ENCODE data around the gene SLC9A5. TPM values are rescaled to one million over a fixed set of nuclear protein-coding genes. Genes with fewer than 3 reads are reported as not detected.

The SLC9A5 gene
- total RNA-seq, 2 experiments from 2014 or later: 2.7 to 4.2 TPM

GRCh38 chr16:67287960-67288359 is 39.2 kb downstream of the SLC9A5 start:
- Histone ChIP-seq H2AFZ (ENCODE audit: low read length) (no peak overlapping the region), H3K4me1 (ENCODE audit: insufficient read depth, low read length, poor library complexity, severe bottlenecking) (no peaks in the 10 kb centered on the region), H3K4me2 (ENCODE audit: low read length) (no peak overlapping the region), H3K9me3 (ENCODE audit: low read length) (no peaks in the 10 kb centered on the region), H4K20me1 (ENCODE audit: insufficient read depth, low read length) (no peaks in the 10 kb centered on the region), H3K4me3 (ENCODE audit: low read depth, low read length, poor library complexity, severe bottlenecking) (no peak overlapping the region), H3K36me3 (ENCODE audit: insufficient read depth, low read length) (no peaks in the 10 kb centered on the region), H3K9me2 (ENCODE audit: insufficient read depth, low read length) (no peaks in the 10 kb centered on the region), H3K79me2 (ENCODE audit: insufficient read depth, low read depth, low read length) (no peaks in the 10 kb centered on the region), H3K27ac (ENCODE audit: low read depth, low read length, poor library complexity, severe bottlenecking) (no peak overlapping the region)
- TF ChIP-seq EZH2phosphoT487 (IDR thresholded peaks at IDR 0.05; ENCODE audit: borderline replicate concordance, low read depth, low read length): no peak
- no peak for TF ChIP-seq CTCF (conservative IDR thresholded peaks at IDR 0.05; ENCODE audit: low read length)
- ChIA-PET POLR2A (no interaction called here), CTCF (ENCODE audit: unreplicated experiment) (no interaction called here)
- no TSS peak for BruUV-seq (replicated peaks)
- DNase-seq (ENCODE audit: low spot score): no peak
- intact Hi-C loops (cut with micrococcal nuclease; ENCODE audit: unreplicated experiment): no loop called here

GRCh38 chr16:67291461-67291860 is 42.7 kb downstream of the SLC9A5 start:
- Histone ChIP-seq H2AFZ (ENCODE audit: low read length) (no peak overlapping the region), H3K4me1 (ENCODE audit: insufficient read depth, low read length, poor library complexity, severe bottlenecking) (no peaks in the 10 kb centered on the region), H3K4me2 (ENCODE audit: low read length) (no peak overlapping the region), H3K79me2 (ENCODE audit: insufficient read depth, low read depth, low read length) (no peaks in the 10 kb centered on the region), H3K27ac (ENCODE audit: low read depth, low read length, poor library complexity, severe bottlenecking) (no peak overlapping the region), H4K20me1 (ENCODE audit: insufficient read depth, low read length) (no peaks in the 10 kb centered on the region), H3K36me3 (ENCODE audit: insufficient read depth, low read length) (no peaks in the 10 kb centered on the region), H3K9me3 (ENCODE audit: low read length) (no peaks in the 10 kb centered on the region), H3K4me3 (ENCODE audit: low read depth, low read length, poor library complexity, severe bottlenecking) (no peak overlapping the region), H3K9me2 (ENCODE audit: insufficient read depth, low read length) (no peaks in the 10 kb centered on the region)
- CTCF ChIA-PET (ENCODE audit: unreplicated experiment): no interaction called here
- BruUV-seq (replicated peaks): no TSS peak
- DNase-seq (ENCODE audit: low spot score): no peak
- intact Hi-C loops (cut with micrococcal nuclease; ENCODE audit: unreplicated experiment): no loop called here
- POLR2A ChIA-PET: no interaction called here
- no peak for TF ChIP-seq CTCF (conservative IDR thresholded peaks at IDR 0.05; ENCODE audit: low read length)
- no peak for TF ChIP-seq EZH2phosphoT487 (IDR thresholded peaks at IDR 0.05; ENCODE audit: borderline replicate concordance, low read depth, low read length)

GRCh38 chr16:67294171-67294757 is 45.5 kb downstream of the SLC9A5 start:
- BruUV-seq (replicated peaks): no TSS peak
- ChIA-PET CTCF (ENCODE audit: unreplicated experiment) (no interaction called here), POLR2A (no interaction called here)

More at GRCh38 chr16:67294171-67294757, 45.5 kb downstream of the SLC9A5 start:
- Histone ChIP-seq H3K4me3 (ENCODE audit: low read depth, low read length, poor library complexity, severe bottlenecking) (no peak overlapping the region), H3K4me2 (ENCODE audit: low read length) (no peak overlapping the region), H4K20me1 (ENCODE audit: insufficient read depth, low read length) (no peaks in the 10 kb centered on the region), H3K4me1 (ENCODE audit: insufficient read depth, low read length, poor library complexity, severe bottlenecking) (no peaks in the 10 kb centered on the region), H3K27ac (ENCODE audit: low read depth, low read length, poor library complexity, severe bottlenecking) (no peak overlapping the region), H2AFZ (ENCODE audit: low read length) (no peak overlapping the region), H3K79me2 (ENCODE audit: insufficient read depth, low read depth, low read length) (no peaks in the 10 kb centered on the region), H3K36me3 (ENCODE audit: insufficient read depth, low read length) (no peaks in the 10 kb centered on the region), H3K9me2 (ENCODE audit: insufficient read depth, low read length) (no peaks in the 10 kb centered on the region), H3K9me3 (ENCODE audit: low read length) (no peaks in the 10 kb centered on the region)
- intact Hi-C loops (cut with micrococcal nuclease; ENCODE audit: unreplicated experiment): no loop called here
- no peak for DNase-seq (ENCODE audit: low spot score)
- TF ChIP-seq EZH2phosphoT487 (IDR thresholded peaks at IDR 0.05; ENCODE audit: borderline replicate concordance, low read depth, low read length) (no peak), CTCF (conservative IDR thresholded peaks at IDR 0.05; ENCODE audit: low read length) (no peak)

Data from OCI-LY7 (cell line).